SK-N-SH (cell line): ENCODE results near the gene HIPK2. TPM values are rescaled to one million over a fixed set of nuclear protein-coding genes. Genes with fewer than 3 reads are reported as not detected.

ENCODE experiments used
- CTCF ChIA-PET: fragments of 300-600, 350-600 bp; formaldehyde crosslinking; extraction: SDS; loops from one replicate; lab custom pipeline; 2021; lab: Yijun Ruan, JAX
- POLR2A ChIA-PET: fragments of 350-600 bp; sonication (Branson Sonifier 250); formaldehyde crosslinking; extraction: SDS; loops from one replicate; lab custom pipeline; 2020; ENCODE audit warnings: antibody characterized with exemption, inconsistent platforms; lab: Yijun Ruan, JAX
- DNase-seq: peaks from one replicate; pipeline ENCODE4 v3.0.0; 2012
- H2AFZ ChIP-seq: fragments of 200-600 bp; sonication (generic); 2 replicates; pipeline ENCODE4 v1.8.1; 2016; ENCODE audit warnings: antibody characterized with exemption, mild to moderate bottlenecking, low read depth
- H3F3A ChIP-seq: fragments of 200-600 bp; sonication (generic); replicated peaks from 2 replicates; pipeline ENCODE3; 2016; ENCODE audit warnings: antibody characterized with exemption, mild to moderate bottlenecking; ENCODE audit not compliant: insufficient read depth
- H3K27ac ChIP-seq, 2 experiments: fragments of 200-500 bp in 1 of 2; fragments of 200-600 bp in 1 of 2; sonication (Bioruptor generic) in 1 of 2; sonication (generic), shearing (Covaris generic) in 1 of 2; 2 replicates each; pipeline versions ENCODE4 v1.5.1 to v1.6.1; 2014 to 2016; ENCODE audit warnings: low read depth in 2 of 2, inconsistent platforms in 1 of 2, low read length in 1 of 2, mild to moderate bottlenecking in 1 of 2, mixed read lengths in 1 of 2
- H3K27me3 ChIP-seq: fragments of 200-600 bp; sonication (generic), shearing (Covaris generic); 2 replicates; pipeline ENCODE4 v1.6.1; 2016; ENCODE audit warnings: mixed run types; ENCODE audit not compliant: insufficient read depth
- H3K36me3 ChIP-seq, 2 experiments: fragments of 200-500 bp in 1 of 2; fragments of 200-600 bp in 1 of 2; sonication (Bioruptor generic) in 1 of 2; sonication (generic) in 1 of 2; replicated peaks in 1 of 2; 2 replicates each; pipeline versions ENCODE3 to v1.5.1; 2014 to 2016; ENCODE audit warnings: low read length in 1 of 2, mild to moderate bottlenecking in 1 of 2; ENCODE audit not compliant: insufficient read depth in 2 of 2, control insufficient read depth in 1 of 2
- H3K4me1 ChIP-seq, 2 experiments: fragments of 200-500 bp in 1 of 2; fragments of 200-600 bp in 1 of 2; sonication (Bioruptor generic) in 1 of 2; sonication (generic), shearing (Covaris generic) in 1 of 2; 2 replicates each; pipeline versions ENCODE4 v1.5.1 to v1.6.1; 2014 to 2016; ENCODE audit warnings: low read depth in 1 of 2, low read length in 1 of 2, mixed run types in 1 of 2; ENCODE audit not compliant: insufficient read depth in 2 of 2, control insufficient read depth in 1 of 2
- H3K4me2 ChIP-seq: fragments of 200-600 bp; sonication (generic), shearing (Covaris generic); 2 replicates; pipeline ENCODE4 v1.6.1; 2017; ENCODE audit warnings: mixed run types
- H3K4me3 ChIP-seq, 2 experiments: fragments of 200-500 bp in 1 of 2; fragments of 200-600 bp in 1 of 2; sonication (Bioruptor generic) in 1 of 2; sonication (generic), shearing (Covaris generic) in 1 of 2; 2 replicates each; pipeline versions ENCODE4 v1.5.1 to v1.8.1; 2014 to 2016; ENCODE audit warnings: low read depth in 2 of 2, inconsistent platforms in 1 of 2, low read length in 1 of 2, mild to moderate bottlenecking in 1 of 2, mixed read lengths in 1 of 2, moderate library complexity in 1 of 2
- H3K79me2 ChIP-seq: fragments of 200-600 bp; sonication (generic); 2 replicates; pipeline ENCODE4 v1.8.1; 2017; ENCODE audit warnings: mild to moderate bottlenecking; ENCODE audit not compliant: insufficient read depth
- H3K9ac ChIP-seq: fragments of 200-600 bp; sonication (generic); 2 replicates; pipeline ENCODE4 v1.6.1; 2017; ENCODE audit warnings: mixed run types
- H3K9me2 ChIP-seq: fragments of 200-600 bp; sonication (generic); 2 replicates; pipeline ENCODE4 v1.6.1; 2017; ENCODE audit warnings: mixed run types
- H3K9me3 ChIP-seq: fragments of 200-600 bp; sonication (generic); 2 replicates; pipeline ENCODE4 v1.6.1; 2017; ENCODE audit warnings: mixed run types, mild to moderate bottlenecking, moderate library complexity
- H4K20me1 ChIP-seq: fragments of 200-600 bp; sonication (generic); 2 replicates; pipeline ENCODE4 v1.6.1; 2017; ENCODE audit warnings: mild to moderate bottlenecking, mixed run types; ENCODE audit not compliant: insufficient read depth
- CHD2 ChIP-seq: fragments of 150-350 bp; IDR thresholded peaks from 2 replicates; pipeline ENCODE4 v1.6.1; 2018; ENCODE audit warnings: low read length; ENCODE audit not compliant: partially characterized antibody
- ELF1 ChIP-seq: IDR thresholded peaks from 2 replicates; pipeline ENCODE4 v1.4.0; 2012
- EP300 ChIP-seq, 2 experiments: IDR thresholded peaks; 2 replicates each; pipeline versions ENCODE4 v1.4.0 to v1.6.1; 2012; ENCODE audit warnings: borderline replicate concordance in 1 of 2, low read depth in 1 of 2, low read length in 1 of 2
- FOSL2 ChIP-seq: IDR thresholded peaks from 2 replicates; pipeline ENCODE4 v1.4.0; 2012; ENCODE audit warnings: low read depth, mild to moderate bottlenecking, moderate library complexity, borderline replicate concordance
- GABPA ChIP-seq: IDR thresholded peaks from 2 replicates; pipeline ENCODE4 v1.4.0; 2012; ENCODE audit warnings: low read depth, mild to moderate bottlenecking
- MEF2A ChIP-seq: IDR thresholded peaks from 2 replicates; pipeline ENCODE4 v1.4.0; 2012; ENCODE audit warnings: low read depth, borderline replicate concordance
- NRF1 ChIP-seq: IDR thresholded peaks from 2 replicates; pipeline ENCODE4 v1.6.1; 2012; ENCODE audit warnings: low read depth, mild to moderate bottlenecking, low read length
- RAD21 ChIP-seq: IDR thresholded peaks from 2 replicates; pipeline ENCODE4 v1.6.1; 2012; ENCODE audit warnings: mild to moderate bottlenecking, low read length
- RCOR1 ChIP-seq: fragments of 150-350 bp; IDR thresholded peaks from 2 replicates; pipeline ENCODE4 v1.6.1; 2017; ENCODE audit warnings: antibody characterized with exemption, low read length
- RXRA ChIP-seq: IDR thresholded peaks from 2 replicates; pipeline ENCODE4 v1.4.0; 2012; ENCODE audit warnings: low read depth, mild to moderate bottlenecking, borderline replicate concordance
- YY1 ChIP-seq: IDR thresholded peaks from 2 replicates; pipeline ENCODE4 v1.4.0; 2012; ENCODE audit warnings: low read depth, mild to moderate bottlenecking
- WGBS: methylation state at CpG from one replicate; pipeline ENCODE4 v1.1.6; 2017; ENCODE audit warnings: low lambda C conversion rate; 5-methylcytosine and 5-hydroxymethylcytosine counted together
- polyA plus RNA-seq, 3 experiments: library from polyadenylated mRNA; depleted of rRNA; stranded (reverse); fragments of >200 nt; gene quantifications; 2 replicates each; pipeline ENCODE4 v1.2.3, GENCODE V29; 2012
- TF ChIP-seq, protein P1 (sequence below): IDR thresholded peaks from 2 replicates; pipeline ENCODE4 v1.4.0; 2012; ENCODE audit warnings: low read depth, borderline replicate concordance
- TF ChIP-seq, protein P2 (sequence below): fragments of 150-350 bp; IDR thresholded peaks from 2 replicates; pipeline ENCODE4 v1.6.1; 2016; ENCODE audit warnings: mild to moderate bottlenecking, low read depth, low read length
- TF ChIP-seq, protein P3 (sequence below): fragments of 200-600 bp; sonication (generic); IDR thresholded peaks from 2 replicates; pipeline ENCODE4 v1.6.1; 2017; ENCODE audit warnings: antibody characterized with exemption, mild to moderate bottlenecking, moderate library complexity
- TF ChIP-seq, protein P4 (sequence below): IDR thresholded peaks from 2 replicates; pipeline ENCODE4 v1.4.0; 2012; ENCODE audit warnings: low read depth

Gene HIPK2
- polyA plus RNA-seq, 1 of the 3 experiments (the other 2 are of a cell fraction) = 14.2 TPM

DNA sequence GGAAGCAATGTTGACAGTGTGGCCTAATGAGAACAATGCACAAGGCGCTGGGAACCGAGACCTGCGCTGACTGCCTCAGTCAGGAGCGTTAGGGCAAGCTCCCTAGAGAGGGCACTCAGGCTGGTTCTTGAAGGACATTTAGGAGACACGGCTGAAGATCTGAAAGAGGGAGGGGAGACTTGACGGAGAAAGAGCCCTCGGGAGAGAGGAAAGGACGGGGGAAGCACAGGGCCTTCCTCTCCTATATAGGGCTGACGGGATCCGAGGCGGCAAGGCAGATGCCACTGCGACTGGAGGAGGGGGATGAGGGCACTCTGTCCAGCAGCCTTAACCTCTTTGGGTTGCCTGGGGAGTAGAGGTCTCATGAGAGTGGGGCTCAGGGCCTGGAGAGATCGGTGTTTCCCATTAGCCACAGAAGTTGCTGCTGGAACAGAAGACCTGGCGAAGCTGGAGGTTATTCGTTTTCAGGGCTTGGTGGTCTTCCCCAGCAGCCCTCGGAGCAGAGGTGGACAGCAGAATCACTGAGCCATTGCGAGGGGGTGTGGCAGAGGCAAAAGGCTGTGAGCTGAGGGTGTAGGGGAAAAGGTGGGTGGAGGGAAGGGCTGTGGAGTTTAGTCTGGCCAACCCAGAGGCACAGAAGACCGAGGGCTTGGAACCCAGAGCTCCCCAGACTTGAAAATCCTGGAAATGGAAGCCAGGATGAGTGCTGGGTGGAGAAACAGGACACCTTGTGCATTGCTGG, 218.3 kb downstream of the HIPK2 start:
- no peak overlapping the region for H3K9ac ChIP-seq
- H3K4me2 ChIP-seq = no peak overlapping the region
- no peaks in the 10 kb centered on the region for H4K20me1 ChIP-seq
- H3K36me3 ChIP-seq = peaks cover 2 to 11% of the 10 kb centered on the region in 2 experiments
- CTCF ChIA-PET = interaction anchor here (0.8 to 1.4 kb wide), 3 partner anchors 10 to 59 kb away, joined by 3 to 5 read pairs (median 4); no protein-coding TSS in a partner anchor
- POLR2A ChIA-PET = no interaction called here
- no peak for DNase-seq
- no peaks in the 10 kb centered on the region for H3K27me3 ChIP-seq
- no peaks in the 10 kb centered on the region for H3K9me2 ChIP-seq
- H3F3A ChIP-seq = no peaks in the 10 kb centered on the region
- no peaks in the 10 kb centered on the region for H3K79me2 ChIP-seq
- no peak overlapping the region for H3K4me3 ChIP-seq
- H3K27ac ChIP-seq = no peak overlapping the region
- no peaks in the 10 kb centered on the region for H3K9me3 ChIP-seq
- no peak overlapping the region for H2AFZ ChIP-seq
- 92% methylated on average over 18 of the region's 18 CpGs for WGBS
- H3K4me1 ChIP-seq = no peaks in the 10 kb centered on the region
- TF ChIP-seq, protein P1, sequence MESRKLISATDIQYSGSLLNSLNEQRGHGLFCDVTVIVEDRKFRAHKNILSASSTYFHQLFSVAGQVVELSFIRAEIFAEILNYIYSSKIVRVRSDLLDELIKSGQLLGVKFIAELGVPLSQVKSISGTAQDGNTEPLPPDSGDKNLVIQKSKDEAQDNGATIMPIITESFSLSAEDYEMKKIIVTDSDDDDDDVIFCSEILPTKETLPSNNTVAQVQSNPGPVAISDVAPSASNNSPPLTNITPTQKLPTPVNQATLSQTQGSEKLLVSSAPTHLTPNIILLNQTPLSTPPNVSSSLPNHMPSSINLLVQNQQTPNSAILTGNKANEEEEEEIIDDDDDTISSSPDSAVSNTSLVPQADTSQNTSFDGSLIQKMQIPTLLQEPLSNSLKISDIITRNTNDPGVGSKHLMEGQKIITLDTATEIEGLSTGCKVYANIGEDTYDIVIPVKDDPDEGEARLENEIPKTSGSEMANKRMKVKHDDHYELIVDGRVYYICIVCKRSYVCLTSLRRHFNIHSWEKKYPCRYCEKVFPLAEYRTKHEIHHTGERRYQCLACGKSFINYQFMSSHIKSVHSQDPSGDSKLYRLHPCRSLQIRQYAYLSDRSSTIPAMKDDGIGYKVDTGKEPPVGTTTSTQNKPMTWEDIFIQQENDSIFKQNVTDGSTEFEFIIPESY = no peak
- TF ChIP-seq, protein P2, sequence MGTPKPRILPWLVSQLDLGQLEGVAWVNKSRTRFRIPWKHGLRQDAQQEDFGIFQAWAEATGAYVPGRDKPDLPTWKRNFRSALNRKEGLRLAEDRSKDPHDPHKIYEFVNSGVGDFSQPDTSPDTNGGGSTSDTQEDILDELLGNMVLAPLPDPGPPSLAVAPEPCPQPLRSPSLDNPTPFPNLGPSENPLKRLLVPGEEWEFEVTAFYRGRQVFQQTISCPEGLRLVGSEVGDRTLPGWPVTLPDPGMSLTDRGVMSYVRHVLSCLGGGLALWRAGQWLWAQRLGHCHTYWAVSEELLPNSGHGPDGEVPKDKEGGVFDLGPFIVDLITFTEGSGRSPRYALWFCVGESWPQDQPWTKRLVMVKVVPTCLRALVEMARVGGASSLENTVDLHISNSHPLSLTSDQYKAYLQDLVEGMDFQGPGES = no peak
- TF ChIP-seq YY1 (no peak), MEF2A (no peak), ELF1 (no peak), RCOR1 (no peak), CHD2 (no peak), RXRA (no peak), EP300 (IDR thresholded peaks at IDR 0.05; ENCODE audit: borderline replicate concordance in 1 of 2, low read depth in 1 of 2, low read length in 1 of 2) (no peak), RAD21 (no peak), FOSL2 (no peak), GABPA (no peak), NRF1 (no peak)
- TF ChIP-seq, protein P3, sequence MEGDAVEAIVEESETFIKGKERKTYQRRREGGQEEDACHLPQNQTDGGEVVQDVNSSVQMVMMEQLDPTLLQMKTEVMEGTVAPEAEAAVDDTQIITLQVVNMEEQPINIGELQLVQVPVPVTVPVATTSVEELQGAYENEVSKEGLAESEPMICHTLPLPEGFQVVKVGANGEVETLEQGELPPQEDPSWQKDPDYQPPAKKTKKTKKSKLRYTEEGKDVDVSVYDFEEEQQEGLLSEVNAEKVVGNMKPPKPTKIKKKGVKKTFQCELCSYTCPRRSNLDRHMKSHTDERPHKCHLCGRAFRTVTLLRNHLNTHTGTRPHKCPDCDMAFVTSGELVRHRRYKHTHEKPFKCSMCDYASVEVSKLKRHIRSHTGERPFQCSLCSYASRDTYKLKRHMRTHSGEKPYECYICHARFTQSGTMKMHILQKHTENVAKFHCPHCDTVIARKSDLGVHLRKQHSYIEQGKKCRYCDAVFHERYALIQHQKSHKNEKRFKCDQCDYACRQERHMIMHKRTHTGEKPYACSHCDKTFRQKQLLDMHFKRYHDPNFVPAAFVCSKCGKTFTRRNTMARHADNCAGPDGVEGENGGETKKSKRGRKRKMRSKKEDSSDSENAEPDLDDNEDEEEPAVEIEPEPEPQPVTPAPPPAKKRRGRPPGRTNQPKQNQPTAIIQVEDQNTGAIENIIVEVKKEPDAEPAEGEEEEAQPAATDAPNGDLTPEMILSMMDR = no peak
- TF ChIP-seq, protein P4, sequence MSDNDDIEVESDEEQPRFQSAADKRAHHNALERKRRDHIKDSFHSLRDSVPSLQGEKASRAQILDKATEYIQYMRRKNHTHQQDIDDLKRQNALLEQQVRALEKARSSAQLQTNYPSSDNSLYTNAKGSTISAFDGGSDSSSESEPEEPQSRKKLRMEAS = no peak
